DOHH2 (cell line): ENCODE measurements around the gene SPSB1.

Experiments used
- H3F3A ChIP-seq: fragments of 200-600 bp; sonication (generic), shearing (Covaris generic); 2 replicates; pipeline ENCODE4 v1.6.0; 2016; ENCODE audit warnings: antibody characterized with exemption, mild to moderate bottlenecking; ENCODE audit not compliant: control insufficient read depth, insufficient read depth
- H3K27ac ChIP-seq: fragments of 200-600 bp; sonication (generic); 2 replicates; pipeline ENCODE4 v1.5.1; 2014; ENCODE audit warnings: low read depth, mild to moderate bottlenecking, low read length, moderate library complexity
- H3K27me3 ChIP-seq: fragments of 200-600 bp; sonication (generic); 2 replicates; pipeline ENCODE4 v1.6.1; 2014; ENCODE audit warnings: mild to moderate bottlenecking, low read length, mixed read lengths; ENCODE audit not compliant: control insufficient read depth
- H3K36me3 ChIP-seq: fragments of 200-600 bp; sonication (generic); 2 replicates; pipeline ENCODE4 v1.6.1; 2014; ENCODE audit warnings: mild to moderate bottlenecking, low read length, moderate library complexity, mixed read lengths; ENCODE audit not compliant: control insufficient read depth
- H3K4me1 ChIP-seq: fragments of 200-600 bp; sonication (generic); 2 replicates; pipeline ENCODE4 v1.6.1; 2014; ENCODE audit warnings: mild to moderate bottlenecking, low read length, mixed read lengths; ENCODE audit not compliant: control insufficient read depth
- H3K4me2 ChIP-seq: fragments of 200-600 bp; sonication (generic); 2 replicates; pipeline ENCODE4 v1.6.0; 2014; ENCODE audit warnings: mild to moderate bottlenecking, low read length, moderate library complexity
- H3K4me3 ChIP-seq: fragments of 200-600 bp; sonication (generic); 2 replicates; pipeline ENCODE4 v1.5.1; 2014; ENCODE audit warnings: mild to moderate bottlenecking, low read length, mixed read lengths
- H3K79me2 ChIP-seq: fragments of 200-600 bp; sonication (generic); 2 replicates; pipeline ENCODE4 v1.6.1; 2014; ENCODE audit warnings: mild to moderate bottlenecking, low read length, mixed read lengths; ENCODE audit not compliant: control insufficient read depth
- H3K9me2 ChIP-seq: fragments of 200-600 bp; sonication (generic); replicated peaks from 2 replicates; pipeline ENCODE4 v1.6.1; 2014; ENCODE audit warnings: mild to moderate bottlenecking, low read length, mixed read lengths; ENCODE audit not compliant: control insufficient read depth
- H3K9me3 ChIP-seq: fragments of 200-600 bp; sonication (generic); 2 replicates; pipeline ENCODE4 v1.6.1; 2014; ENCODE audit warnings: antibody characterized with exemption, low read length, mixed read lengths; ENCODE audit not compliant: control insufficient read depth, insufficient read depth
- H4K20me1 ChIP-seq: fragments of 200-600 bp; sonication (generic); 2 replicates; pipeline ENCODE4 v1.6.0; 2014; ENCODE audit warnings: low read depth, mild to moderate bottlenecking, antibody characterized with exemption, low read length, moderate library complexity; ENCODE audit not compliant: control insufficient read depth, insufficient read depth
- CTCF ChIP-seq: fragments of 200-600 bp; sonication (generic); IDR thresholded peaks from one replicate; pipeline ENCODE4 v1.5.1; 2014; ENCODE audit warnings: antibody characterized with exemption, mild to moderate bottlenecking, low read depth, low read length; ENCODE audit not compliant: poor library complexity, severe bottlenecking
- EZH2phosphoT487 ChIP-seq: fragments of 200-600 bp; sonication (generic); IDR thresholded peaks from 2 replicates; pipeline ENCODE4 v1.6.1; 2017; ENCODE audit warnings: borderline replicate concordance, mild to moderate bottlenecking, antibody characterized with exemption, low read length, moderate library complexity, mixed read lengths

SPSB1 gene

GRCh38 chr1:9316080-9316444 lies 23.4 kb downstream of the SPSB1 start:
- Histone ChIP-seq H3K4me3 (no peak overlapping the region), H3K9me2 (no peaks in the 10 kb centered on the region), H4K20me1 (peaks cover 7% of the 10 kb centered on the region; the same call in 1 of the 2 replicates), H3K79me2 (peaks cover 11% of the 10 kb centered on the region), H3K27ac (no peak overlapping the region), H3F3A (no peaks in the 10 kb centered on the region; the same call in 1 of the 2 replicates), H3K4me1 (peaks cover 32% of the 10 kb centered on the region), H3K4me2 (no peak overlapping the region), H3K36me3 (no peaks in the 10 kb centered on the region), H3K9me3 (no peaks in the 10 kb centered on the region), H3K27me3 (no peaks in the 10 kb centered on the region)
- TF ChIP-seq EZH2phosphoT487 = no peak
- no peak for TF ChIP-seq CTCF

GRCh38 chr1:9316512-9316911 lies 23.8 kb downstream of the SPSB1 start:
- H3K9me3 ChIP-seq = no peaks in the 10 kb centered on the region
- H3K36me3 ChIP-seq = no peaks in the 10 kb centered on the region
- H4K20me1 ChIP-seq = peaks cover 7% of the 10 kb centered on the region; the same call in 1 of the 2 replicates
- TF ChIP-seq EZH2phosphoT487 (no peak), CTCF (no peak)
- no peaks in the 10 kb centered on the region; the same call in 1 of the 2 replicates for H3F3A ChIP-seq
- no peaks in the 10 kb centered on the region for H3K9me2 ChIP-seq
- no peaks in the 10 kb centered on the region for H3K27me3 ChIP-seq
- no peak overlapping the region for H3K27ac ChIP-seq
- no peak overlapping the region for H3K4me2 ChIP-seq
- no peak overlapping the region for H3K4me3 ChIP-seq
- peaks cover 32% of the 10 kb centered on the region for H3K4me1 ChIP-seq
- H3K79me2 ChIP-seq = peaks cover 11% of the 10 kb centered on the region

- no peak overlapping the region for H3K27ac ChIP-seq
- no peak overlapping the region for H3K4me3 ChIP-seq
- H4K20me1 ChIP-seq = peaks cover 7% of the 10 kb centered on the region; the same call in 1 of the 2 replicates
- no peak overlapping the region for H3K4me2 ChIP-seq
- no peaks in the 10 kb centered on the region for H3K27me3 ChIP-seq
- no peaks in the 10 kb centered on the region for H3K9me3 ChIP-seq
- TF ChIP-seq CTCF (no peak), EZH2phosphoT487 (no peak)
- no peaks in the 10 kb centered on the region for H3K9me2 ChIP-seq
- H3K36me3 ChIP-seq = no peaks in the 10 kb centered on the region
- no peaks in the 10 kb centered on the region; the same call in 1 of the 2 replicates for H3F3A ChIP-seq
- H3K79me2 ChIP-seq = peaks cover 10% of the 10 kb centered on the region
- peaks cover 32% of the 10 kb centered on the region for H3K4me1 ChIP-seq
Measured at GRCh38 chr1:9317072-9317471, 24.4 kb downstream of the SPSB1 start.
